Measurements from ENCODE around the gene NTMT1.

GRCh38 chr9:129679537-129679936 lies 53.6 kb downstream of the NTMT1 start:
- TF ChIP-seq CTCF (IDR thresholded peaks at IDR 0.05) (no peak), POLR2A (IDR thresholded peaks at IDR 0.05) (no peak)
